GM12873 (cell line): ENCODE data around the gene KCNIP4.

ENCODE experiments used
- TF ChIP-seq, protein P1 (sequence below): IDR thresholded peaks from 2 replicates; pipeline ENCODE4 v1.5.1; 2012; ENCODE audit warnings: low read depth, mild to moderate bottlenecking, moderate library complexity, low read length, control low read depth; ENCODE audit not compliant: insufficient read depth; ENCODE audit errors: missing control alignments

KCNIP4 gene

DNA sequence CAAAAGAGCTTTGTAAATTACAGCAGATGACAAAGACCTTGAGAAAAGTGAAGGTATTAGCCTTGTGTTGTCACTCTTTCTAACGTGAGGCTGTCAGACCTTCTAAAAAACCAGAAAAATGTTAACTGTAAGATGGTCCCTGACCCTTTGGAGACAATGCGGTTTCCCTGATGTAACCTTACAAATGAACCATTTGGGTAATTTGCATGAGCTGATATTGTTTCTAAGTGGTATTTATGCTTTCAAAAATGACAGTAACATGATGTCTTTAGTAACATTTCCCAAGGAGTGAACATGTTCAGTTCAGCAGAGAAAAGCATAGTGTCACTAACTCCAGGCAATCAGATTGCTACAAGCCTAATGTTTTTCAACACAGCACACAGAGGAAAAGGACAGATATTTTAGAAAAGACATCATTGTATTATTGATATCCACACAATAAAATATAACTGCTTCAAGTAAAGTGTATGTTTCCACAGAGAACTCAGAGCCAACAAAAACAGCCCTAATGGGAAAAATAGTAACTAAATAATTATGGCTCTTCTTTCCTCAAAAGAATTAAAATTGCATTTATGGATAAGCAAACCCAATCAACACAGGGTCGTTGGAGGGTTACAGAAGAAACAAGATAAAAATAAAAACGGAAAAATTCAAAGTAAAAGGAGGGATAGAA lies 434.4 kb downstream of the KCNIP4 start:
- TF ChIP-seq, protein P1, sequence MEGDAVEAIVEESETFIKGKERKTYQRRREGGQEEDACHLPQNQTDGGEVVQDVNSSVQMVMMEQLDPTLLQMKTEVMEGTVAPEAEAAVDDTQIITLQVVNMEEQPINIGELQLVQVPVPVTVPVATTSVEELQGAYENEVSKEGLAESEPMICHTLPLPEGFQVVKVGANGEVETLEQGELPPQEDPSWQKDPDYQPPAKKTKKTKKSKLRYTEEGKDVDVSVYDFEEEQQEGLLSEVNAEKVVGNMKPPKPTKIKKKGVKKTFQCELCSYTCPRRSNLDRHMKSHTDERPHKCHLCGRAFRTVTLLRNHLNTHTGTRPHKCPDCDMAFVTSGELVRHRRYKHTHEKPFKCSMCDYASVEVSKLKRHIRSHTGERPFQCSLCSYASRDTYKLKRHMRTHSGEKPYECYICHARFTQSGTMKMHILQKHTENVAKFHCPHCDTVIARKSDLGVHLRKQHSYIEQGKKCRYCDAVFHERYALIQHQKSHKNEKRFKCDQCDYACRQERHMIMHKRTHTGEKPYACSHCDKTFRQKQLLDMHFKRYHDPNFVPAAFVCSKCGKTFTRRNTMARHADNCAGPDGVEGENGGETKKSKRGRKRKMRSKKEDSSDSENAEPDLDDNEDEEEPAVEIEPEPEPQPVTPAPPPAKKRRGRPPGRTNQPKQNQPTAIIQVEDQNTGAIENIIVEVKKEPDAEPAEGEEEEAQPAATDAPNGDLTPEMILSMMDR = no peak

DNA sequence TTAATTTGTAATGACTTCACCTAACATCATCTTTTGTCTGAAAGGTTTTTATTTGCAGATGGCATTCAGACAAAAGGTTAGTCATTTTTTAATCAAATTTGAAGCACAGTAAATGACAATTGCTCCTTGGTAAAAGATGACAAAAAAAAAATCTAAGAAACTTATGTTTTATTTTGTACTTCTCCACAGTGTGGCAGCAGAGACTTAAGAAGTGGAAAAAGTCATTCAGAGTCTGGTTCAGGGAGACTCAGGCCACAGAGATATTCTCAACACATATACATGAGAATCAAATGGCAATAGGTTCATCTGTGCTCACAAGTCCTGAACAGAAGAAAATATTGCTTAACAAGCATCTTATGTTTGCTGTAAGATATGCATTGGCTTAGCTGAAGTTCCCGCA lies 436.2 kb downstream of the KCNIP4 start:
- TF ChIP-seq, protein P1 = peak; percentile 17

DNA sequence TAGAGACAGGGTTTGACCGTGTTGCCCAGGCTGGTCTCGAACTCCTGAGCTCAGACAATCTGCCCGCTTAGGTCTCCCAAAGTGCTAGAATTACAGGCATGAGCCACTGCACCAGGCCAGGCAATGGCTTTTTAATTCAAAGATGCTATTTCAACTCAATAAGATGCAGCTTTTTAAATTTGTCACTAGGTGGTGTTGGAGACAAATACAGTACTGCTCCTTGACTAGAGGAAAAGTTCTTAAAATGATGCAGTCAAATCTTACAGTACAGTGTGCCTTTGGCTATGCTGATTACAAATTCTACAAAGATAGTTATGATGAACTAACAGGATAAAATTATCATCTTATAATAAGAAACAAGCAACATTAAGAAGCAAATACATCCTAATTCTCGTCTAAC lies 441.1 kb downstream of the KCNIP4 start:
- TF ChIP-seq, protein P1 = peak; percentile 10

DNA sequence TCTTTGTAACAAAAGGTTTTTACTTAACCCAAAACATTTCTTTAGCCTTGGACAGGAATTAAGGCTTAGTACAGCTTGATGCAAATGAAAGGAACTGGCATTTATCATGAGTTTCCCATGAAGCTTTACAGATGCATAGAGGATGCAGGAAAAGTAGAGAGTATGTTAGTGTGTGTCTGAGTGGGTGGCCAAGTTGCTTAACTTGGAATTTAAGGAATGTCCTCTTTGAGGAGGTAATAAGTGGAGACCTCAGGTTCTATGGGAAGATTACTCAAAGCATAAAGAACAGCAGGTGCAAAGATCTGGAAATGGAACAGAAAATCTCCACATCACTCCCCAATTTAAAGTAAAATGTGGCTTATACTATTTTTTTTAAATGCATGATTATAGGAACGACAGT lies 457.9 kb downstream of the KCNIP4 start:
- TF ChIP-seq, protein P1 = no peak

DNA sequence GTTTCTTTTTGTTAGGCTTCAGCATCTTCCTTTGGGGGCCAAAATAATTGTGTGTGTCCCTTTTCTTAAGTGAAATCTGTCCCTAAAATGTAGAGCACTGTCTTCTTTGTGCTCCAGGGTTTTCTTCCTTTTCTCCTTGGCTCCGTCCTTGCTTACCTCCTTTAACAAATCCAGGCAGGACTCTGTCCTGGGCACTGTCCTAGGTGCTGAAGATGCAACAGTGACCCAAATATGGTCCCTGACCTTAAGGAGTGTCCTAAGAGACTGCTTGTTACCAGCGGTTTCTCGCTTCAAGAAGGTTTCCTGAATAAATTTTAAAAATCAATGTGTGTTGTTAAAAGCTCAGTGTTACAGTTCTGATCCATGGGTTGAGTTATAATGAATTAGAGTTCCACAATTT lies 471.8 kb downstream of the KCNIP4 start:
- TF ChIP-seq, protein P1 = no peak

DNA sequence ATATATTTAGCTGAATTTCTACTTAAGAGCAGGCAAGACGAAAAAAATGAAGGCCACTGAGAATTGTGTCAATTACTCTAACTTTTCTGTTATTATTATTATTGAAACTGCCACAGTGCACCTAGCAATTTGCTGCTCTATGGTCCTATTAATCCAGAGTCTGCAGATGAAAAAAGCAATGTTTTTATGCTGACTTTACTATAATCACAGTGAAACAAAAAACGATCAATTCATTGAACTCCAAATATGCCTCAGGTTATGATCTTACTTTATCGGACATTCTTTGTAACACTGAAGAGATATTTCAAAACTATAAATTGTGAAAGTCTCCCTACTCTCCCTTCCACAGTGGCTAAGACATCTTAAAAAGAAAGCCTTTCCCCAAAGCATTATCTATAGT lies 474.4 kb downstream of the KCNIP4 start:
- TF ChIP-seq, protein P1 = no peak

DNA sequence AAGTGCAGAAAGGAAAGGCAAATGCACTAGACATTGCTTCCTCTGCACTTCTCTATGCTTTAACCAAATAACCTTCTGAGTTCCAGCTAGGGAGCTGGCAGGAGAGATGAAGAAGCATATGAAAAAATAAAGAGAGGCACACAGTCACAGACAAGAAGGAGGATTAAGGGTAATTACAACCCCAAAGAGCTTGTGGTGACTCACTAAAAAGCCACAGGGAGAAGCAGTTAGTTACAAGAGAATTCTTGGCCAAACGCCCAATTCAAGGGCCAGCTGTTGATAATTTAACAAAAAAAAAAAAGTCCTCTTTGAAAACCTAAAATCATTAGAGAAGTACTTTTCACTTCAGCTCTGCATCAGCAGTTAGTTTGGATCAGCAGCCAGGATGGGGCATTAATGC lies 478.0 kb downstream of the KCNIP4 start:
- TF ChIP-seq, protein P1 = no peak
